ENCODE data around the gene FAM222A. TPM values are rescaled to one million over a fixed set of nuclear protein-coding genes. Genes with fewer than 3 reads are reported as not detected.

The FAM222A gene
- total and polyA plus RNA-seq, 2 donors: 0.71 to 0.78 TPM

GRCh38 chr12:109760031-109760929, 46.7 kb downstream of the FAM222A start:
- Histone ChIP-seq H3K4me3 (ENCODE audit: low read length in 2 of 2) (no peak overlapping the region), H3K9me3 (ENCODE audit: control insufficient read depth in 2 of 2, insufficient read depth in 1 of 2, low read length in 1 of 2) (peaks cover 0 to 5% of the 10 kb centered on the region in 2 donors), H3K4me1 (ENCODE audit: control insufficient read depth in 2 of 2, insufficient read depth in 2 of 2, low read length in 2 of 2) (no peaks in the 10 kb centered on the region), H3K27ac (ENCODE audit: low read depth in 1 of 2, low read length in 1 of 2) (no peak overlapping the region), H3K27me3 (ENCODE audit: control insufficient read depth in 2 of 2, insufficient read depth in 1 of 2, low read length in 1 of 2) (no peaks in the 10 kb centered on the region), H3K36me3 (ENCODE audit: control insufficient read depth in 2 of 2, insufficient read depth in 2 of 2, low read length in 1 of 2) (no peaks in the 10 kb centered on the region)
- 57% methylated on average over 18 of the region's 18 CpGs for WGBS
- no peak for DNase-seq (ENCODE audit: low read depth in 6 of 9, low spot score in 9 of 9)

- Histone ChIP-seq H3K9me3 (ENCODE audit: control insufficient read depth in 2 of 2, insufficient read depth in 1 of 2, low read length in 1 of 2) (peaks cover 0 to 5% of the 10 kb centered on the region in 2 donors), H3K27me3 (ENCODE audit: control insufficient read depth in 2 of 2, insufficient read depth in 1 of 2, low read length in 1 of 2) (no peaks in the 10 kb centered on the region), H3K27ac (ENCODE audit: low read depth in 1 of 2, low read length in 1 of 2) (no peak overlapping the region), H3K4me1 (ENCODE audit: control insufficient read depth in 2 of 2, insufficient read depth in 2 of 2, low read length in 2 of 2) (no peaks in the 10 kb centered on the region), H3K4me3 (ENCODE audit: low read length in 2 of 2) (no peak overlapping the region), H3K36me3 (ENCODE audit: control insufficient read depth in 2 of 2, insufficient read depth in 2 of 2, low read length in 1 of 2) (no peaks in the 10 kb centered on the region)
- whole genome bisulfite sequencing: 92% methylated on average over 16 of the region's 16 CpGs
- DNase-seq (ENCODE audit: low read depth in 6 of 9, low spot score in 9 of 9): no peak
Observed at GRCh38 chr12:109760930-109761921, 47.6 kb downstream of the FAM222A start.

- 87% methylated on average over 12 of the region's 12 CpGs for WGBS
- Histone ChIP-seq H3K4me1 (ENCODE audit: control insufficient read depth in 2 of 2, insufficient read depth in 2 of 2, low read length in 2 of 2) (no peaks in the 10 kb centered on the region), H3K4me3 (ENCODE audit: low read length in 2 of 2) (no peak overlapping the region), H3K27me3 (ENCODE audit: control insufficient read depth in 2 of 2, insufficient read depth in 1 of 2, low read length in 1 of 2) (no peaks in the 10 kb centered on the region), H3K9me3 (ENCODE audit: control insufficient read depth in 2 of 2, insufficient read depth in 1 of 2, low read length in 1 of 2) (peaks cover 0 to 5% of the 10 kb centered on the region in 2 donors), H3K27ac (ENCODE audit: low read depth in 1 of 2, low read length in 1 of 2) (no peak overlapping the region), H3K36me3 (ENCODE audit: control insufficient read depth in 2 of 2, insufficient read depth in 2 of 2, low read length in 1 of 2) (no peaks in the 10 kb centered on the region)
- no peak for DNase-seq (ENCODE audit: low read depth in 6 of 9, low spot score in 9 of 9)
Observed at GRCh38 chr12:109762071-109762672, 48.5 kb downstream of the FAM222A start.

GRCh38 chr12:109762673-109763191, 49.1 kb downstream of the FAM222A start:
- H3K36me3 ChIP-seq (ENCODE audit: control insufficient read depth in 2 of 2, insufficient read depth in 2 of 2, low read length in 1 of 2): no peaks in the 10 kb centered on the region
- DNase-seq (ENCODE audit: low read depth in 6 of 9, low spot score in 9 of 9): no peak
- no peaks in the 10 kb centered on the region for H3K27me3 ChIP-seq (ENCODE audit: control insufficient read depth in 2 of 2, insufficient read depth in 1 of 2, low read length in 1 of 2)
- no peak overlapping the region for H3K4me3 ChIP-seq (ENCODE audit: low read length in 2 of 2)
- no peak overlapping the region for H3K27ac ChIP-seq (ENCODE audit: low read depth in 1 of 2, low read length in 1 of 2)
- H3K4me1 ChIP-seq (ENCODE audit: control insufficient read depth in 2 of 2, insufficient read depth in 2 of 2, low read length in 2 of 2): no peaks in the 10 kb centered on the region
- H3K9me3 ChIP-seq (ENCODE audit: control insufficient read depth in 2 of 2, insufficient read depth in 1 of 2, low read length in 1 of 2): peaks cover 0 to 5% of the 10 kb centered on the region in 2 donors
- 75% methylated on average over 2 of the region's 2 CpGs for WGBS

- 90% methylated on average over 3 of the region's 3 CpGs for WGBS
- no peak for DNase-seq (ENCODE audit: low read depth in 6 of 9, low spot score in 9 of 9)
- H3K9me3 ChIP-seq (ENCODE audit: control insufficient read depth in 2 of 2, insufficient read depth in 1 of 2, low read length in 1 of 2): peaks cover 0 to 5% of the 10 kb centered on the region in 2 donors
- no peaks in the 10 kb centered on the region for H3K27me3 ChIP-seq (ENCODE audit: control insufficient read depth in 2 of 2, insufficient read depth in 1 of 2, low read length in 1 of 2)
- no peaks in the 10 kb centered on the region for H3K4me1 ChIP-seq (ENCODE audit: control insufficient read depth in 2 of 2, insufficient read depth in 2 of 2, low read length in 2 of 2)
- H3K4me3 ChIP-seq (ENCODE audit: low read length in 2 of 2): no peak overlapping the region
- H3K27ac ChIP-seq (ENCODE audit: low read depth in 1 of 2, low read length in 1 of 2): no peak overlapping the region
- no peaks in the 10 kb centered on the region for H3K36me3 ChIP-seq (ENCODE audit: control insufficient read depth in 2 of 2, insufficient read depth in 2 of 2, low read length in 1 of 2)
Observed at GRCh38 chr12:109763201-109763841, 49.7 kb downstream of the FAM222A start.

GRCh38 chr12:109764123-109764522, 50.5 kb downstream of the FAM222A start:
- peaks cover 0 to 3% of the 10 kb centered on the region in 2 donors for H3K36me3 ChIP-seq (ENCODE audit: control insufficient read depth in 2 of 2, insufficient read depth in 2 of 2, low read length in 1 of 2)
- 95% methylated on average over 3 of the region's 3 CpGs for WGBS
- DNase-seq (ENCODE audit: low read depth in 6 of 9, low spot score in 9 of 9): no peak
- H3K9me3 ChIP-seq (ENCODE audit: control insufficient read depth in 2 of 2, insufficient read depth in 1 of 2, low read length in 1 of 2): peaks cover 0 to 5% of the 10 kb centered on the region in 2 donors
- no peaks in the 10 kb centered on the region for H3K4me1 ChIP-seq (ENCODE audit: control insufficient read depth in 2 of 2, insufficient read depth in 2 of 2, low read length in 2 of 2)
- no peak overlapping the region for H3K27ac ChIP-seq (ENCODE audit: low read depth in 1 of 2, low read length in 1 of 2)
- H3K4me3 ChIP-seq (ENCODE audit: low read length in 2 of 2): no peak overlapping the region
- H3K27me3 ChIP-seq (ENCODE audit: control insufficient read depth in 2 of 2, insufficient read depth in 1 of 2, low read length in 1 of 2): no peaks in the 10 kb centered on the region

GRCh38 chr12:109764776-109765445, 51.3 kb downstream of the FAM222A start:
- Histone ChIP-seq H3K9me3 (ENCODE audit: control insufficient read depth in 2 of 2, insufficient read depth in 1 of 2, low read length in 1 of 2) (peaks cover 0 to 5% of the 10 kb centered on the region in 2 donors), H3K4me3 (ENCODE audit: low read length in 2 of 2) (no peak overlapping the region), H3K36me3 (ENCODE audit: control insufficient read depth in 2 of 2, insufficient read depth in 2 of 2, low read length in 1 of 2) (peaks cover 0 to 3% of the 10 kb centered on the region in 2 donors), H3K4me1 (ENCODE audit: control insufficient read depth in 2 of 2, insufficient read depth in 2 of 2, low read length in 2 of 2) (no peaks in the 10 kb centered on the region), H3K27ac (ENCODE audit: low read depth in 1 of 2, low read length in 1 of 2) (no peak overlapping the region), H3K27me3 (ENCODE audit: control insufficient read depth in 2 of 2, insufficient read depth in 1 of 2, low read length in 1 of 2) (no peaks in the 10 kb centered on the region)
- DNase-seq (ENCODE audit: low read depth in 6 of 9, low spot score in 9 of 9): no peak
- 93% methylated on average over 18 of the region's 18 CpGs for WGBS

- no peak overlapping the region for H3K4me3 ChIP-seq (ENCODE audit: low read length in 2 of 2)
Observed at GRCh38 chr12:109765446-109765810, 51.8 kb downstream of the FAM222A start.

More at GRCh38 chr12:109765446-109765810, 51.8 kb downstream of the FAM222A start:
- H3K9me3 ChIP-seq (ENCODE audit: control insufficient read depth in 2 of 2, insufficient read depth in 1 of 2, low read length in 1 of 2): peaks cover 0 to 5% of the 10 kb centered on the region in 2 donors
- no peaks in the 10 kb centered on the region for H3K27me3 ChIP-seq (ENCODE audit: control insufficient read depth in 2 of 2, insufficient read depth in 1 of 2, low read length in 1 of 2)
- DNase-seq (ENCODE audit: low read depth in 6 of 9, low spot score in 9 of 9): no peak
- WGBS: 96% methylated on average over 6 of the region's 6 CpGs
- no peak overlapping the region for H3K27ac ChIP-seq (ENCODE audit: low read depth in 1 of 2, low read length in 1 of 2)
- H3K4me1 ChIP-seq (ENCODE audit: control insufficient read depth in 2 of 2, insufficient read depth in 2 of 2, low read length in 2 of 2): no peaks in the 10 kb centered on the region
- H3K36me3 ChIP-seq (ENCODE audit: control insufficient read depth in 2 of 2, insufficient read depth in 2 of 2, low read length in 1 of 2): peaks cover 0 to 3% of the 10 kb centered on the region in 2 donors
